Stimulated activated CD4-positive, alpha-beta T cell treated with anti-CD3 and anti-CD28 coated beads, Interleukin-1b, Interleukin-23, amount 100 ng/mL, for 4 hours (primary cell): Measurements from ENCODE around the gene KIF15.

Experiments
- DNase-seq, 2 donors: peaks; one replicate each; pipeline ENCODE4 v3.0.0-alpha.2; 2020; ENCODE audit warnings: low read depth in 2 of 2

KIF15 gene

DNA sequence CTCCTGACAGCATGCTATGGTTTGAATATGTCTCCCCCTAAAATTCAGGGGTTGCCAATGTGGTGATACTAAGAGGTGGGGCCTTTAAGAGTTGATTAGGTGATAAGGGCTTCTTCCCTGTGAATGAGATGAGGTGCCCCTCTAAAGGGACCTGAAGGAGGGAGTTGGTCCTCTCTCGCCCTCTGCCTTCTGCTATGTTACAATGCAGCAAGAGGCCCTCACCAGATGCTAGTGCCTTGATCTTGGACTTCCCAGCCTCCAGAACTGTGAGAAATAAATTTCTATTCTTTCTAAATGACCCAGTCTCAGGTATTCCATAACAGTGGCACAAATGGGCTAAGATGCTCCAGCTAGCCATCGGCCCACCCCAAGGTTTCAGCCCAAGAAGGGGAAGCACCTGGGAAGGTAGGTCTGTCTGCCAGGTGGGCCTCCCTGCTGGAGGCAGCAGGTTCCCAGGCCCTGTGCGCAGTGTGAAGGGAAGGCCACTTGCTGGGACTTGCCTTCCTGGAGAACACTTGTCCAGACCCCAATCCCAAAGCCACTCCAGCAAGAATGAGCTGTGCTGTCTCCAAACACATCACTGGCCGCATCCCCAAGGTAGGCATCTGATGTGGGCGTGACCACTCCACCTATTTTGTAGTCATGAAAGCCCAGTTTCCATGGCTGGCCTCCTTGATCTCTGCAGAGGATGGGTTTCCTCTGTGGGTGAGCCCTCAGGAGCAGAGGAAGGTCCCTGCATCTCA is 121.8 kb downstream of the KIF15 start:
- DNase-seq = no peak

DNA sequence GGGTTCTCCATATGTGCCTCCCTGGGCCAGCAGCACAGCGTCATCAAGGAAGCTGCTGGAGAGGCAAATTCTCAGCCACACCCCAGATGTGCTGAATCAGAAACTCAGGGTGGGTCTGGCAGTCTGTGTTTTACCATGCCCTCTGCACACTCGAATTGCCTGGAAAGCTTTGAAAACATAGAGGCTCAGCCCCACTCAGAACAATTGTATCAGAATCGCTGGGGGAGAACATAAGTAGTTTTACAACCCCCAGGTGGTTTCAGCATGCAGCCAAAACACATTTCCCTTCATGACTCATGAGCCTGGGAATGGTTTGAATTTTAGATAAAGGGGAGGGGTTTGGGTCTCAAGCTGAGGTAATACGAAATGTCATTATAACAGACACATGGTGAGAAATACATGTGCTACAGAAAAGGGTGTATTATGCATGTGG is 122.4 kb downstream of the KIF15 start:
- DNase-seq = no peak

DNA sequence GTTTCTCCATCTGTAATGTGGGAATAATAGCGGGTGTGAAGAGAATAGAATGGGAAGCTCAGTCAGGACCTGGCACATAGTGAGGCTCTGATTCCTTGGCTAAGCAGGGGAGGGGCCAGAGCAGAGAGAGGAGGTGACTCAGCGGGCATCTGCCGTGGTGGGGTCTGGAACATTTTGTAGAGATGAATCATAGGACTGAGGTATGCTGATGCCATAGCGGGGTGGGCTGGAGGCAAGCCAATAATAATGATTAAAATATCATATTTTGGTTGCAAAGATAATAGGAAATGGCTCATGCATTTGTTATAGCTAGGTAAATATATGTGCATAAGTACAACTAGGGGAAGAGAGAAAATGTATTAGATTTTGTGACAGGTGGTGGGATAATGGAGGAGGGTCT is 124.0 kb downstream of the KIF15 start:
- no peak for DNase-seq

DNA sequence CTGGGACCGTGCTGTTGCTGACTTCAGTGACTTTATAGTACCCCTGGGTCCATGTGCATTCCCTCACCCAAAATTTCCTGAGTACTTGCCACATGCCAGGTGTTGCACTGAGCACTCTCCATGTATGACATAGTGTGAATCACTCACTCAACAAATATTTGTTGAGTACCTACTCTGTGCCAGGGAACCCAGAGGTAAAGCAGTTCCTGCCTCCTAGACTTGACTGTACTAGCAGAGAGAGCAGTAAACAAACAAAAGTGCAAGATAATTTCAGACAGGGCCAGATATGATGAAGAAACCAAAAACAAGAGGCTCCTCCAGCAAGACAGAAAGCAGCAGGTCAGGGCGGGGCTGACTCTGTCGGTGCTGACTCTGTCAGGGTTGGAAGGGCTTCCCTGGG is 125.0 kb downstream of the KIF15 start:
- no peak for DNase-seq

DNA sequence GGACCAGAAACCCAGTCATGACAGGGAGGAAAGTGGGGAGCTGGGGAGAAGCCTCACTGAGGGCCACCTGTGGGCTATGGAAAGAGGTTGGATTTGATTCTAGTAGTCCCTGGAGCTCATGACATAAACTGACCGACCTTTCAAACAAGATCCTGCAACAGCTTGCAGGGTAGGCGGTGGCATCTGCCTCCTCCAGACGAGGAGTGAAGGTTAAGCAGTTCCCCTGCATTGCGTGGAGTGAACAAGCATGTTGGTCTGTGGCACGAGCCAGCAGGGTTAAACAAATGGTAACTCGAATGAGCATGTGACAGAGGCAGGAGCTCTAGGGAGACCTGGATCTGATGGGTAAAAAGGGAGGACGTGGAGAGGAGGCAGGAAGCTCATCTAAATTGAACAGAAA is 125.5 kb downstream of the KIF15 start:
- DNase-seq = no peak

DNA sequence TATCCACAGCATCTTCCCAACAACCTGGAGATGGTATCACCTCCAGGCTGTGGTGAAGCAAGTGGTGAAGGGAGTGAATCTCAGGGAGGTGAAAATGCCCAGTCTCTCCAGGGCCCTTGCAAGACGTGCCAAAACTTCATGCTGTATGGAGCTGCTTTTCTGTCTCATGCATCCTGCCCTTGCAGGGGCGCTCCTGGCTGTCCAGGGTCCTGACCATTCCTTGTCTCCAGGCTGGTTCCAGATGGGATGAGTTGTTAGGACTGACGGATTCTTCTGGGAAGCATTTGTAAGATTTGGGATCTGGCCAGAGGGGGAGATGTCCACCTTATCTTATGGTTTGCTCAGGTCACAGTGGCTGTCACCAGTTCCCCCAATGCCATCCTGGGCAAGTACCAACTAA is 128.7 kb downstream of the KIF15 start:
- no peak for DNase-seq

DNA sequence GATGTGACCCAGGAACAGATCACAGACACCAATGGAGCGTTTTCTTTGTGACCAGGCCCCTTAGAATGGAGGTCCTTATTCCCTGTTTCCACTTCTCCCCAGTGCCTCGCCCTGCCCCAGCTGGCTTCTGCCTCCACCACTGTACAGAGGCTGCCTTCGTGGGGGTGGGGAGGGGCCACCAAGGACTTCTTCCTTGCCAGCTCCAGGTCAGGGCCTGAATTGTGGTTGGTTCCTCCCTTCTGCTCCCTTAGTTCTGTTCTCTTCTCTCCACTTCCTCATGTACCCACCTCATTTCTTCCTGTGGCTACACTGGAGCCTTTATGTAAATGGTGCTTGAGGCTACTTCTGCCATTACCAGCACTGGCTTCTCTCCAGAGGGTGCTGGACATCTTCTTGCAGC is 129.3 kb downstream of the KIF15 start:
- no peak for DNase-seq

DNA sequence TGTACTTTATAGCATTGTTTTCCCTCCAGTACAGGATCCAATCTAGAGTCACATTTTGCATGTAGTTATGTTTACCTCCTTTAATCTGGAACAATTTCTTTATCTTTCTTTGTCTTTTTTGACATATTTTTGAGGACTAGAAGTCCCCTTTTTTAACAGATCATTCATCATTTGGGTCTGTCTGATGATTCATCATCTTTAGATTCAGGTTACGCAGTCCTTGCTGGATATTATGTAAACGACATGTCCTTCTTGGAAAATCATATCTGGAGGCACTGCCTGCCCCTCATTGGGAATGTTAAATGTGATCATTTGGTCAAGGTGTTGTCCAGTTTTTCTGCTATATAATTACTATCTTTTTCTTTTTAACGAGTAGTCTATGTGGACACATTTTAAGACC is 131.1 kb downstream of the KIF15 start:
- DNase-seq = no peak

DNA sequence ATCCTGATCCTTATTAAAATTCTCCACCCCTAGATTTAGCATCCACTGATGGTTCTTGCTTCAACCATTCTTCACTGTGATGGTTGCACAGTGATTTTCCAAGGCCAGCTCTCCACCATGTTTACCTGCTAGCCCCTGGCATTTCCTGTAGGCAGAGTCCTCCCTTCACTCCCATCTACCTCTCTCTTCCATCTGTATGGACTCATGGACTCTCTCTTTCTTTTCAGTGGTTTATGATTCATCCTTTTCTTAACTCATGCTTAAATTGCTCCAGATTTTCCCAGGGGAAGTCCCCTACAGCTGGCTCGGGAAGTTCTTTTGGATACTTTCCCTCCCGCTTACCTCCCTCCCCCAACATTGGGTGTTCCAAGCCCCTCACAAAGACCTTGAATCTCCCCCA is 131.5 kb downstream of the KIF15 start:
- no peak for DNase-seq

DNA sequence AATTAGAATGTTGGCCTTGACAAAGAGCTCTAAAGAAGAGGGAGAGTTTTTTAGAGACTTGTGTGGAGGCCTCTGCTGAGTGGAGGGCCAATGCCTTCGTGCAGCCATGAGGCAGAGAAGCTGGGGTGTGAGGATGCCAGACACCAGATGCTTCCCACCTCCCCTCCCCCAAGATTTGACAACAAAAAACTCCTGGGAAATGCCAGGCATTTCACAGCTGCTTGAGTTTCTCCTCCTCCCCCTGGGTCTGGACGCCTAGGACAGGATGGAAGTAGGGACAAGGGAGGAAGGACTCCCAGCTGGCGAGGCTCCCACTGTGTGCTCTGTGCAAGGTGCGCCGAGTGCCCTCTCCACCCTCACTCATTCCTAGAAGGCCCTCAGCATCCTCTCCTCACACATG is 132.9 kb downstream of the KIF15 start:
- no peak for DNase-seq

DNA sequence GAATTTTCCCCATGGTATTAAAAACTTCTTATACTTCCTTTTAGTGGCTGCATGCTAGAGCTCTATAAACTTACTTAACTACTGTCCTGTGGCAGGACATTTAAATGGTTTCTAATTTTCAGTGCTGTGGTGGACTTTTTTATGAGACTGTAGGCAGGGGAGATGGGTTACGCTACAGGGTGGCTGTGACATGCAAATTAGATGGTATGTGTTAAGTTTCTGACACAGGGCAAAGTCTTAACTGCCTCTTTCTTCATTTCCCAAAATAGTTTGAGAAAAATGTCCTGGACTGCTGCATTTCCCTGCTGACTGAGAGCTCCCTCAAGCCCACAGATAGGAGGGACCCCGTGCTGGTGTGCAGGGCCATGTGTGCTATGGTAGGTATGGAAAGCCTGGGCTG is 134.8 kb downstream of the KIF15 start:
- no peak for DNase-seq

DNA sequence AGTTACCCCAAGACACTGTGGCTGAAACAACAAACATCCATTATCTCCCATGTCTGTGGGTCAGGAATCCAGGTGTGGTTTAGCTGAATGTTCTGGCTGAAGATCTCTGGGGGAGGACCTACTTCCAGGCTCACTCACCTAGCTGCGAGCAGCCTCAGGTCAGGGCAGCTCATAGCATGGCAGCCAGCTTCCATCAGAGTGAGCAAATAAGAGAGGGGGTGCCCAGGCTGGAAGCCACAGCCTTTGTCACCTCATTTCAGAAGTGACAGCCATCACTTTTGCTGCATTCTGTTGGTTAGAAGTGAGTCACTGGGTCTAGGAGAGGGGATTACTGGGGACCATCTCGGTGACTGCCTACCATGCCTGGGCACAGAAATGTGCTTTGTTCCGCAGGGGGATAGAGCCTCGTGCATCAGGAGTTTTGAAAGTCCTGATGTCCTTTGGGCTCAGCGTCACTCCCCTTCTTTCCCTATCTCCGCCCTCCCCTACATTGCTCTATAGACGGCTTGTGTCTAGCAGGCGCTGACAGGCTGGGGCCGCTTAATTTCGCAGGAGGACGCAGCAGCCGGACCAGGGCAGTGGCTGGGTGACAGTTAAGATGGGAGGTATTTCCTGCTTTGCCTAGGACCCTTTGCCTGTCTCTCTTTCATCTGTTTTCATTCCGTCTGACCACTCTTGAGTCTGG is 138.2 kb downstream of the KIF15 start:
- DNase-seq = no peak

DNA sequence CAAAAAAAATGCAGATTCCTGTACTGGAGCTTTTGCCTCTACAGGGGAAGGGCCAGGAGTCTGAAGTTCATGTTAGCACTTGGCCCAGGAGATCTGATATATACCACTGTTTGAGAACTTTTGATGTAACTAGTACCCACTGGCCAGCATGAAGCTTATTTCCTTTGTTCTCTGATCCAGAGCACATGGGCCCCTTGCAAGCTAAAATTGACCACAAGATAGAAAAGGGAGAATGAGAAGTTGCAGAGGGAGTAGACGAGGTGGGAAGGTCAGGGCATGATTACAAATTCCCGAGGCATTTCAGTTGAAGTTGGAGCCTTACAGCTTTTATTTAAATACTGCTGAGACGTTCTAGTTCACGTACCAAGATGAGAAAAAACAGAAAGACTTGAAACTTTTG is 141.0 kb downstream of the KIF15 start:
- no peak for DNase-seq
